Osteoblast (primary cell): Measurements from ENCODE around the gene PSME4. TPM values are rescaled to one million over a fixed set of nuclear protein-coding genes. Genes with fewer than 3 reads are reported as not detected.

Experiments used
- DNase-seq: peaks from one replicate; pipeline ENCODE4 v3.0.0; 2011; ENCODE audit warnings: low spot score, mixed read lengths; ENCODE audit not compliant: insufficient read length; ENCODE audit errors: missing footprints
- H2AFZ ChIP-seq: 2 replicates; pipeline ENCODE4 v1.6.0; 2011; ENCODE audit warnings: mild to moderate bottlenecking, low read length
- H3K27ac ChIP-seq: 2 replicates; pipeline ENCODE4 v1.5.1; 2011; ENCODE audit warnings: mild to moderate bottlenecking, low read depth, low read length, moderate library complexity
- H3K27me3 ChIP-seq: 2 replicates; pipeline ENCODE4 v1.6.0; 2012; ENCODE audit warnings: mild to moderate bottlenecking, control low read depth, inconsistent platforms, low read length, moderate library complexity; ENCODE audit not compliant: insufficient read depth
- H3K36me3 ChIP-seq: 2 replicates; pipeline ENCODE4 v1.5.1; 2011; ENCODE audit warnings: mild to moderate bottlenecking, low read length, control low read depth, moderate library complexity; ENCODE audit not compliant: insufficient read depth
- H3K4me1 ChIP-seq: 2 replicates; pipeline ENCODE4 v1.5.1; 2011; ENCODE audit warnings: mild to moderate bottlenecking, low read length, control low read depth, moderate library complexity; ENCODE audit not compliant: insufficient read depth
- H3K4me2 ChIP-seq: 2 replicates; pipeline ENCODE4 v1.6.0; 2011; ENCODE audit warnings: mild to moderate bottlenecking, low read length; ENCODE audit not compliant: insufficient read depth
- H3K4me3 ChIP-seq: fragments of 200-600 bp; sonication (generic); 3 replicates; pipeline ENCODE4 v1.5.1; 2012; ENCODE audit warnings: mild to moderate bottlenecking, low read length, inconsistent platforms; ENCODE audit not compliant: insufficient read depth
- H3K79me2 ChIP-seq: 2 replicates; pipeline ENCODE4 v1.6.0; 2012; ENCODE audit warnings: mild to moderate bottlenecking, low read length, control low read depth, inconsistent platforms; ENCODE audit not compliant: insufficient read depth
- H3K9me3 ChIP-seq: 2 replicates; pipeline ENCODE4 v1.5.1; 2011; ENCODE audit warnings: low read depth, low read length, control low read depth
- H4K20me1 ChIP-seq: 2 replicates; pipeline ENCODE4 v1.6.0; 2012; ENCODE audit warnings: mild to moderate bottlenecking, low read length, control low read depth; ENCODE audit not compliant: insufficient read depth
- total RNA-seq: library from RNA; depleted of rRNA; stranded (reverse); fragments of >200 nt; gene quantifications from 2 replicates; pipeline ENCODE4 v1.2.3, GENCODE V29; 2012
- TF ChIP-seq, protein P1 (sequence below): IDR thresholded peaks from 2 replicates; pipeline ENCODE4 v1.5.1; 2011; ENCODE audit warnings: mild to moderate bottlenecking, low read depth, low read length, moderate library complexity; ENCODE audit errors: extremely low read depth

The PSME4 gene
- total RNA-seq, 1 donor: 61.9 TPM

DNA sequence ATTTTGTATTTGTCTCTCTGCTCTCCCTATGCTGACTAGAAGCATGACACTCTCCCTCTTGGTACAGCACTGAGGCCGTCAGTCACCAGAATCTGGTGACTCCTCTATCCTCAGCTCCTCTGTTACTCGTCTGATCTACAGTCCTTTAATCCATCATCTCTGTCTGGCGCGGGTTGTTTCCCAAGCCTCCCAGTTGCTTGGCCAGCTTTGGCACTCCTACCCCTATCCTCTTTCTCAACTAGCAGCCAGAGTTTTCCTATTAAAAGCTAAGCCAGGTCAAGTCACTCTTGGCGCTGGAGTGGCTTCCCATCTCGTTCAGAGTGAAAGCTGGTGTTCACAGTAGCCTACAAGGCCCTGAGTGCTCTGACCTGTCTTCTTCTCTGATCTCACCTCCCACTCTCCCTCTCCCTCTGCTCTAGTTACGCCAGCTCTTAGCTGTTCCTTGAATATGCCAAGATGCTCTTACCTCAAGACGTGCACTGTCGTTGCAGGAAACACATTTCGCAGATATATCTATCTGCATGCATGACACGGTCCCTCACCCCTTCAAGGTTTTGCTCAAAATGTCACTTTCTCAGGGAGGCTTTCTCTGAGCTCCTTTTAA, 41.8 kb upstream of the PSME4 start:
- Histone ChIP-seq H3K79me2 (no peaks in the 10 kb centered on the region), H3K4me1 (peaks cover 12% of the 10 kb centered on the region), H3K27ac (no peak overlapping the region), H3K4me2 (no peak overlapping the region), H3K9me3 (no peaks in the 10 kb centered on the region), H3K4me3 (no peak overlapping the region), H3K27me3 (no peaks in the 10 kb centered on the region), H2AFZ (no peak overlapping the region), H4K20me1 (no peaks in the 10 kb centered on the region), H3K36me3 (no peaks in the 10 kb centered on the region)
- no peak for DNase-seq
- TF ChIP-seq, protein P1, sequence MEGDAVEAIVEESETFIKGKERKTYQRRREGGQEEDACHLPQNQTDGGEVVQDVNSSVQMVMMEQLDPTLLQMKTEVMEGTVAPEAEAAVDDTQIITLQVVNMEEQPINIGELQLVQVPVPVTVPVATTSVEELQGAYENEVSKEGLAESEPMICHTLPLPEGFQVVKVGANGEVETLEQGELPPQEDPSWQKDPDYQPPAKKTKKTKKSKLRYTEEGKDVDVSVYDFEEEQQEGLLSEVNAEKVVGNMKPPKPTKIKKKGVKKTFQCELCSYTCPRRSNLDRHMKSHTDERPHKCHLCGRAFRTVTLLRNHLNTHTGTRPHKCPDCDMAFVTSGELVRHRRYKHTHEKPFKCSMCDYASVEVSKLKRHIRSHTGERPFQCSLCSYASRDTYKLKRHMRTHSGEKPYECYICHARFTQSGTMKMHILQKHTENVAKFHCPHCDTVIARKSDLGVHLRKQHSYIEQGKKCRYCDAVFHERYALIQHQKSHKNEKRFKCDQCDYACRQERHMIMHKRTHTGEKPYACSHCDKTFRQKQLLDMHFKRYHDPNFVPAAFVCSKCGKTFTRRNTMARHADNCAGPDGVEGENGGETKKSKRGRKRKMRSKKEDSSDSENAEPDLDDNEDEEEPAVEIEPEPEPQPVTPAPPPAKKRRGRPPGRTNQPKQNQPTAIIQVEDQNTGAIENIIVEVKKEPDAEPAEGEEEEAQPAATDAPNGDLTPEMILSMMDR: no peak

DNA sequence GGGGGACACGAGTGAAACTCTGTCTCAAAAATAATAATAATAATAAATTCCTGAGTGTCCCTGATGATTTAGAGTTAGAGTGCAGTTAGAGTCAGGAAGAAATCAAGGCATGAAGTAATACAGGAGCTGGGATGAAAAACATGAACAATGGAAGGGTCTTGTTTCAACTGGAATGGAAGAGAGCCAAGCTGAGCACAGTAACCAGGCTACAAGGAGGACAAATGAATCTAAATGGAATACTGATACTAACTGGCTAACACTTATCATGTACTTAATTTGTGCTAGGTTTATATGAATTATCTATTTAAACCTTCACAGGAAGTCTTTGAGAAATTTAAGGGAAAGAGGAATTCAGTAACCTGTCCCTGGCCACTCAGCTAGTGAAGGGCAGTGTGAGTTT, 38.8 kb upstream of the PSME4 start:
- Histone ChIP-seq H3K4me1 (no peaks in the 10 kb centered on the region), H3K4me2 (no peak overlapping the region), H2AFZ (no peak overlapping the region), H4K20me1 (no peaks in the 10 kb centered on the region), H3K27me3 (no peaks in the 10 kb centered on the region), H3K79me2 (no peaks in the 10 kb centered on the region), H3K36me3 (no peaks in the 10 kb centered on the region), H3K9me3 (no peaks in the 10 kb centered on the region), H3K4me3 (no peak overlapping the region), H3K27ac (no peak overlapping the region)
- TF ChIP-seq, protein P1: no peak
- no peak for DNase-seq

DNA sequence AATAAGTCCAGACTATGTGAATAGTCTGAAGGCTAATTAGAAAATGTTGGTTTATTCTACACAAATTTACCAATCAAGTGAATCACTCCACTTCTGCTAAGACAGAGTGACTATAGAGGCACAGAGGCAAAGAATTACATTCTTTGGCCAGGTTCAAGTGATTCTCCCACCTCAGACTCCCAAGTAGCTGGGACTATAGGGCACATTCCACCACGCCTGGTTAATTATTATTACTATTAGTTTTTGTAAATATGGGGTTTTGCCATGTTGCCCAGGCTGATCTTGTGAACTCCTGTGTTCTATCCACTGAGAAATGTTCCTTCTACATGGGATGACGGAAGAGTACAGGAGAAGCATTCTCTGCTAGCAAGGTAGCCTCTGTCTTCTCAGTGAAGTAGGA, 37.6 kb upstream of the PSME4 start:
- Histone ChIP-seq H4K20me1 (no peaks in the 10 kb centered on the region), H2AFZ (no peak overlapping the region), H3K36me3 (no peaks in the 10 kb centered on the region), H3K9me3 (no peaks in the 10 kb centered on the region), H3K79me2 (no peaks in the 10 kb centered on the region), H3K4me3 (no peak overlapping the region), H3K27ac (no peak overlapping the region), H3K4me1 (no peaks in the 10 kb centered on the region), H3K27me3 (no peaks in the 10 kb centered on the region), H3K4me2 (no peak overlapping the region)
- TF ChIP-seq, protein P1: no peak
- DNase-seq: no peak

DNA sequence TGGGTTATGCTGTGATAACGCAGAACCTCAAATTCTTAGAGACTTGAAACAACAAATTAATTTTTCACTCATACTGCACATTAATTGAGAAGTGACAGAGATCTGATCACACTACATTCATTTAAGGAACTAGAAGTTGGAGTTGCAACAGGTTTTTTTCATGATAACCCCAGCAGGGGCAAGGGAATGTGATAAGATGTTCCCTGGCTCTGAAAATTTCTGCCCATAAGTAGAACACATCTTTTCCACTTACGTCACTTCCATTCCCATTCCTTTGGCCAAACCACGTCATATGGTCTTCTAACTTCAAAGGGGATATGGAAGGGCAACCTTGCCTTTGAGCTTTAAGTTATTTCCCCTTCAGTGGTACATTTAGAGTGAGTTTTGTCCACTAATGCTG, 29.7 kb upstream of the PSME4 start:
- Histone ChIP-seq H4K20me1 (no peaks in the 10 kb centered on the region), H3K4me3 (no peak overlapping the region), H3K27ac (no peak overlapping the region), H3K9me3 (no peaks in the 10 kb centered on the region), H3K79me2 (no peaks in the 10 kb centered on the region), H3K4me1 (no peaks in the 10 kb centered on the region), H3K36me3 (no peaks in the 10 kb centered on the region), H3K27me3 (no peaks in the 10 kb centered on the region), H3K4me2 (no peak overlapping the region), H2AFZ (no peak overlapping the region)
- TF ChIP-seq, protein P1: no peak
- DNase-seq: no peak
